ENCODE data around the gene RBMS1. TPM values are rescaled to one million over a fixed set of nuclear protein-coding genes. Genes with fewer than 3 reads are reported as not detected.
A peak's percentile ranks its signal among the peaks of the same experiment; 100 is the strongest.

Gene RBMS1
- total RNA-seq, 1 donor, result 170 TPM

DNA sequence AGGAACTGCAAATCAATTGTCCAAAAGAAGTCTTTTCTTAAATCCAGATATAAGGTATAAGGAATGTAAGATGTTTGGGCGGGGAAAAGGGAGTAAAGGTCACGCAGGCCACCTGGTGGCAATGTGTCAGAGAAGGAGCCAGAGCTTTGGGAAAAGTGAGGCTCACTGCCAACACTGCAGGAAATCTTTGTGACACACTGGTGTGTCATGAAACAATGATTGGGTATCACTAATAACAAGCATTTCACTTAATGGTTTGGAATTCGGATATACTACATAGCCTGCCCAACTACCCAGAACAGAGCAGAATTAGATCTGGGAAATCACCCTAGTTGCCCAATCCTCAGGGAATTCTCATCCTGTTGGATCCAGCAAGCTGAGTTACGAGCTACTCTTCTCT is 61.0 kb downstream of the RBMS1 start:
- H3K4me3 ChIP-seq (ENCODE audit: low read depth, low read length), result no peak overlapping the region
- TF ChIP-seq, protein P1, sequence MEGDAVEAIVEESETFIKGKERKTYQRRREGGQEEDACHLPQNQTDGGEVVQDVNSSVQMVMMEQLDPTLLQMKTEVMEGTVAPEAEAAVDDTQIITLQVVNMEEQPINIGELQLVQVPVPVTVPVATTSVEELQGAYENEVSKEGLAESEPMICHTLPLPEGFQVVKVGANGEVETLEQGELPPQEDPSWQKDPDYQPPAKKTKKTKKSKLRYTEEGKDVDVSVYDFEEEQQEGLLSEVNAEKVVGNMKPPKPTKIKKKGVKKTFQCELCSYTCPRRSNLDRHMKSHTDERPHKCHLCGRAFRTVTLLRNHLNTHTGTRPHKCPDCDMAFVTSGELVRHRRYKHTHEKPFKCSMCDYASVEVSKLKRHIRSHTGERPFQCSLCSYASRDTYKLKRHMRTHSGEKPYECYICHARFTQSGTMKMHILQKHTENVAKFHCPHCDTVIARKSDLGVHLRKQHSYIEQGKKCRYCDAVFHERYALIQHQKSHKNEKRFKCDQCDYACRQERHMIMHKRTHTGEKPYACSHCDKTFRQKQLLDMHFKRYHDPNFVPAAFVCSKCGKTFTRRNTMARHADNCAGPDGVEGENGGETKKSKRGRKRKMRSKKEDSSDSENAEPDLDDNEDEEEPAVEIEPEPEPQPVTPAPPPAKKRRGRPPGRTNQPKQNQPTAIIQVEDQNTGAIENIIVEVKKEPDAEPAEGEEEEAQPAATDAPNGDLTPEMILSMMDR (IDR thresholded peaks at IDR 0.05; ENCODE audit: insufficient read depth, low read length), result no peak
- peak; percentile 72 for DNase-seq (ENCODE audit: low read depth)

DNA sequence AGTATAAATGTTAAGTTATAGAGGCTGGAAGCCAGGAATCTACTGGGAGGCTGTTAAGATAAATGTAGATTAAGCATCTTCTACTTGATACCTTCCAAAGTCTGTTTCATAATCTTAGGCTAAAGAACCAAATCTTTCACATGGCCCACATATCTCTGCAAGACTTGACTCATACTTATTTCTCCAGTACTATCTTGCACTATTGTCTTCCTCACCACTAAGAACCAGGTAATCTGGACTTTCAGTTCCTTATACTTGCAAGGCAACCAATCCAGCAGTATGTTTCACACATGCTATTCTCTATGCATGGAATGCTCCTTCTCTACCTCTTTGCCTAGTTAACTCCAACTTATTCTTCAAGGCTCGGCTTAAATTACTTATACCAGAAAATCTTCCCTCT is 62.2 kb downstream of the RBMS1 start:
- DNase-seq (ENCODE audit: low read depth), result peak; percentile 62
- TF ChIP-seq, protein P1 (IDR thresholded peaks at IDR 0.05; ENCODE audit: insufficient read depth, low read length), result no peak
- H3K4me3 ChIP-seq (ENCODE audit: low read depth, low read length), result no peak overlapping the region

DNA sequence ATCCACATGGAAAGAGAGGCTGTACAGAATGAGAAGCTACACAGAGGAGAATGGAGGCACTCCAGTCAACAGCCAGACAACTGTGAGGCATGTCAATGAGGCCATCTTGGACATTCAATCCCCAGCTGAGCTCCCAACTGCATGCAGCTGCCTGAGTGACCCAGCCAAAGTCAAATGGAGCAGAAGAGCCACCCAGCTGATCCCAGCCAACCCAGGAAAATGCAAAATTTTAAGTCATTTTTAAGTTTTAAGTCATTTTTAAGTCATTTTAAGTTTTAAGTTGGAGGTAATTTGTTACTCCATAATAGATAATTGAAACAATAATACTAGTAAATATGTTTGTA is 63.6 kb downstream of the RBMS1 start:
- TF ChIP-seq, protein P1 (IDR thresholded peaks at IDR 0.05; ENCODE audit: insufficient read depth, low read length), result no peak
- DNase-seq (ENCODE audit: low read depth), result no peak
- no peak overlapping the region for H3K4me3 ChIP-seq (ENCODE audit: low read depth, low read length)

DNA sequence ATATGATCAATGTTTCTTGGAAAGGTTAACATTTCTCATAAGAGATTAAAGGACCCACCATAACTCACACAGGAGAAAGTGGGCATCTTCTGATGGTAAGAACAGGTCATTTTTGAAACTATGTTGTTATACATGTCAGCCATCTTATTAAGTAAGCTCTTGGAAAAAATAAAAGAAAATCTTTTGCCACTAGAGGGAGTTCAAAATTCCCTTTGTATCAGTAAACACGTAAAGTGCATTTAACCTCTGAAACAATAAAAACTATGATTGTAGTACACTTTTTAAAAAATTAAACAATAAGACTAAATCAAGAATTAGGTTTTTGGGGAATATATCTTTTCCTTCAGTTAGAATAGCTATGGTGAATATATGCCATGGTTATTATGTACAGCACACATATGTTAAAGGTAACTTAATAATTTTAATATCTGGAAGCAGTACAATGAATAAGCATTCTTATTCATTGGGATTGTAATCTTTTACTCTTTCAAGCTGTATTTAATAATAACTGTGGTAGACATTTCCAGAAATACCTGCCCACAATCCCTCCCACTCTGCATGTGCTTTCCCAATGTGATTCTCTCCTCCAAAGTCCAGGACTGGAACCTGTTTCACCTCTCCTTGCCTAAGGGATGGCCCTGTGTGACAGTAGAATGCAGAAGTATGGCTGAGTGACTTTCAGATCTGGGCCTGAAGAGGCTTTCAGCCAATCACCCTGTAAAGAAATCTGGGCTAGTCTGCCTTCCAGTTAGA is 64.2 kb downstream of the RBMS1 start:
- DNase-seq (ENCODE audit: low read depth), result peak; percentile 87

DNA sequence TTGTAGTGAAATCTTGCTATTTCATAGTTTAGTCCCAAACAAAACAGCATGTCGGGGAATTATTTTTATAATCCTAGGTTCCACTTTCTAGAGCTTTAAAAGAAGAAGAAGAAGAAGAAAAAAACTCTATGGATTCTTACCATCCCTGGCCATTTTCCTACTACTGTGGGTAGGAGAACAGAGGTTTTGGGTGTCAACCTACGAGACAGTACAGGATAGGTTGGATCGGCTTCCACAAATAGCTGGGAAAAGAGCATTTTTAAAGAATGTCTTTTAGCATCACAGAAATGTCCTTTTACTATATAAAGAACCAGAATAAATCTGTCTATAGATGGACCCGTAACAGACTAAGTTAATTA is 65.2 kb downstream of the RBMS1 start:
- no peak overlapping the region for H3K4me3 ChIP-seq (ENCODE audit: low read depth, low read length)
- TF ChIP-seq, protein P1 (IDR thresholded peaks at IDR 0.05; ENCODE audit: insufficient read depth, low read length), result no peak
- DNase-seq (ENCODE audit: low read depth), result no peak

More for the DNA sequence above, 64.2 kb downstream of the RBMS1 start:
- TF ChIP-seq, protein P1 (IDR thresholded peaks at IDR 0.05; ENCODE audit: insufficient read depth, low read length), result peak; percentile 53
- no peak overlapping the region for H3K4me3 ChIP-seq (ENCODE audit: low read depth, low read length)

DNA sequence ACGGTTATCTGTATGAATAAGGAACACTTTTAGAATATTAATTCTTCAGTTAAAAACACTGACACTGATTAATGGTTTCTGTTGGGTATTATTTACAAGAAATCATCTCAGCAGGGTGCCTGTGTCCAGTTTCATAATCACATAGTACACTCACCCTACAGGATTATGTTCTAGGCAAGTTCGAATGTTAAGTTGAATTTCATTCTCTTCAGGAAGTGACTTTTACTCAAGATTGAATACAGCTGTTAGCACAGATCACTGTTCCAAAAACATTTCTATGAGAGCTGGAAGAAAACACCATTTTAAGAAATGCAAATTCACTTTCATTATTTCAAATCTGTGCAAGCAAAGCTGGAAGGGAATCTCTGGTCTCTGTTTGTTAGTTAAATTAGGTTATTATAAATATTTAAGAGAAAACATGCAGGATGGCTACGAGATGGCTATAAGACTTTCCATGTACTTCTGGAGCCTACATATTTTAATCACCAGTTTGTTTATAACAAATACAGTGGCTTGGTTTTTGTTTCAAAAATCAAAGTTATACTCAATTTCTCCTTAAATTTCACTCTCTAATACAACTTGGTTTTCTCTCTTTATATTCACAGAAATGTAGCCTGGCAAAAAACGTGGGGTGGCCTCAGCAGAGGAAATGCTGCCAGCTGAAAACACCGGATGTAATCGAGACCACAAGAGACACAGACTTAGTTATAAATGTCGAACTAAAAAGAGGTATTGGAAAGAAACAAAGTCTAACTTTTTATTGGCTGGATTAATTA is 65.8 kb downstream of the RBMS1 start:
- peak; percentile 94 for DNase-seq (ENCODE audit: low read depth)
- H3K4me3 ChIP-seq (ENCODE audit: low read depth, low read length), result peak overlapping the region; percentile 38
- TF ChIP-seq, protein P1 (IDR thresholded peaks at IDR 0.05; ENCODE audit: insufficient read depth, low read length), result no peak

All from fibroblast of the aortic adventitia (primary cell).